GM23338 (cell line): ENCODE measurements around the gene KLF11. TPM values are rescaled to one million over a fixed set of nuclear protein-coding genes. Genes with fewer than 3 reads are reported as not detected.

ENCODE experiments used
- ATAC-seq: fragments of 200-7000 bp; cut with Tn5 transposase; 3 replicates; pipeline ENCODE4 v1.9.1; 2020
- DNase-seq: peaks from one replicate; pipeline ENCODE4 v3.0.0-alpha.2; 2015; ENCODE audit warnings: low spot score
- H2AFZ ChIP-seq: fragments of 200-600 bp; sonication (generic); 2 replicates; pipeline ENCODE4 v1.8.0; 2016; ENCODE audit warnings: antibody characterized with exemption, mild to moderate bottlenecking, moderate library complexity
- H3F3A ChIP-seq: fragments of 200-600 bp; sonication (generic); replicated peaks from 2 replicates; pipeline ENCODE4 v1.8.0; 2017; ENCODE audit warnings: antibody characterized with exemption, mixed run types, low read depth
- H3K27ac ChIP-seq: fragments of 200-600 bp; sonication (generic); 2 replicates; pipeline ENCODE4 v1.6.1; 2016; ENCODE audit warnings: low read depth
- H3K27me3 ChIP-seq: fragments of 200-600 bp; sonication (generic); 2 replicates; pipeline ENCODE4 v1.8.0; 2016; ENCODE audit warnings: mild to moderate bottlenecking, mixed run types, moderate library complexity; ENCODE audit not compliant: insufficient read depth
- H3K36me3 ChIP-seq: fragments of 200-600 bp; sonication (generic); 2 replicates; pipeline ENCODE4 v1.8.0; 2016; ENCODE audit warnings: mild to moderate bottlenecking; ENCODE audit not compliant: insufficient read depth
- H3K4me1 ChIP-seq: fragments of 200-600 bp; sonication (generic); 2 replicates; pipeline ENCODE4 v1.8.0; 2016; ENCODE audit warnings: mild to moderate bottlenecking, moderate library complexity; ENCODE audit not compliant: insufficient read depth
- H3K4me2 ChIP-seq: fragments of 200-600 bp; sonication (generic); 2 replicates; pipeline ENCODE4 v1.7.1; 2017; ENCODE audit warnings: mixed run types
- H3K4me3 ChIP-seq: fragments of 200-600 bp; sonication (generic); 2 replicates; pipeline ENCODE4 v1.6.1; 2016; ENCODE audit warnings: mixed run types
- H3K79me2 ChIP-seq: fragments of 200-600 bp; sonication (generic); replicated peaks from 2 replicates; pipeline ENCODE4 v1.8.0; 2017; ENCODE audit warnings: mild to moderate bottlenecking; ENCODE audit not compliant: insufficient read depth
- H3K9me2 ChIP-seq: fragments of 200-600 bp; sonication (generic); 2 replicates; pipeline ENCODE4 v1.8.0; 2017; ENCODE audit not compliant: insufficient read depth
- H4K20me1 ChIP-seq: fragments of 200-600 bp; sonication (generic); replicated peaks from 2 replicates; pipeline ENCODE4 v1.8.0; 2017; ENCODE audit warnings: mild to moderate bottlenecking; ENCODE audit not compliant: insufficient read depth
- H3K27ac Mint-ChIP-seq: 2 replicates; pipeline ENCODE4 v1.8.0; 2020; ENCODE audit warnings: inconsistent platforms, mild to moderate bottlenecking, moderate library complexity, mixed read lengths
- H3K27me3 Mint-ChIP-seq: 3 replicates; pipeline ENCODE4 v1.8.0; 2022; ENCODE audit warnings: low read depth, mild to moderate bottlenecking, moderate library complexity, mixed read lengths, inconsistent platforms; ENCODE audit not compliant: insufficient read depth, poor library complexity
- H3K36me3 Mint-ChIP-seq: 3 replicates; pipeline ENCODE4 v1.8.0; 2021; ENCODE audit warnings: low read depth, mild to moderate bottlenecking, inconsistent platforms, moderate library complexity, mixed read lengths
- H3K4me1 Mint-ChIP-seq: 3 replicates; pipeline ENCODE4 v1.8.0; 2020; ENCODE audit warnings: mild to moderate bottlenecking, inconsistent platforms, mixed read lengths
- H3K4me3 Mint-ChIP-seq: 3 replicates; pipeline ENCODE4 v1.8.0; 2021; ENCODE audit warnings: moderate library complexity, mild to moderate bottlenecking, inconsistent platforms, mixed read lengths
- H3K9me3 Mint-ChIP-seq: 3 replicates; pipeline ENCODE4 v1.8.0; 2020; ENCODE audit warnings: moderate library complexity, mild to moderate bottlenecking, inconsistent platforms, mixed read lengths
- CREB1 ChIP-seq: fragments of 250-450 bp; sonication (Bioruptor Pico); IDR thresholded peaks from 2 replicates; pipeline ENCODE4 v1.5.0; 2020; ENCODE audit warnings: low read depth, mild to moderate bottlenecking, moderate library complexity
- CTCF ChIP-seq, 2 experiments: fragments of 200-600 bp in 1 of 2; sonication (generic) in 1 of 2; conservative IDR thresholded peaks; 2 replicates each; pipeline versions ENCODE4 v1.5.1 to v1.6.1; 2016 to 2017; ENCODE audit warnings: antibody characterized with exemption in 2 of 2, low read depth in 2 of 2, mild to moderate bottlenecking in 2 of 2, moderate library complexity in 1 of 2
- ETS1 ChIP-seq: IDR thresholded peaks from 2 replicates; pipeline ENCODE4 v1.6.1; 2016; ENCODE audit warnings: antibody characterized with exemption
- EZH2 ChIP-seq: fragments of 200-600 bp; sonication (generic); IDR thresholded peaks from one replicate; pipeline ENCODE4 v1.8.0; 2017; ENCODE audit warnings: antibody characterized with exemption, mild to moderate bottlenecking, low read depth; ENCODE audit not compliant: unreplicated experiment
- NANOG ChIP-seq: IDR thresholded peaks from 2 replicates; pipeline ENCODE4 v1.6.1; 2016; ENCODE audit warnings: antibody characterized with exemption, borderline replicate concordance
- POLR2AphosphoS5 ChIP-seq: IDR thresholded peaks from 2 replicates; pipeline ENCODE4 v1.6.1; 2016; ENCODE audit warnings: antibody characterized with exemption, low read depth
- REST ChIP-seq: IDR thresholded peaks from one replicate; pipeline ENCODE4 v1.6.1; 2018; ENCODE audit warnings: antibody characterized with exemption; ENCODE audit not compliant: unreplicated experiment
- STAT1 ChIP-seq: IDR thresholded peaks from one replicate; pipeline ENCODE4 v1.6.1; 2016; ENCODE audit warnings: antibody characterized with exemption; ENCODE audit not compliant: unreplicated experiment
- ZNF114 ChIP-seq: fragments of 250-450 bp; sonication (Bioruptor Pico); IDR thresholded peaks from 2 replicates; pipeline ENCODE4 v1.5.0; 2020; ENCODE audit warnings: mild to moderate bottlenecking, moderate library complexity
- ZNF331 ChIP-seq: fragments of 250-450 bp; sonication (Bioruptor Pico); IDR thresholded peaks from 2 replicates; pipeline ENCODE4 v1.5.0; 2020; ENCODE audit warnings: low read depth, mild to moderate bottlenecking, moderate library complexity
- ZNF462 ChIP-seq: fragments of 250-450 bp; sonication (Bioruptor Pico); IDR thresholded peaks from 2 replicates; pipeline ENCODE4 v1.5.0; 2020; ENCODE audit warnings: mild to moderate bottlenecking, moderate library complexity
- polyA plus RNA-seq: library from polyadenylated mRNA; unstranded; fragments of >200 nt; fragmentation: Nextera tagmentation; extraction: Ambion mirVana; gene quantifications from 2 replicates; pipeline ENCODE4 v1.2.1, GENCODE V29; 2016
- total RNA-seq: library from RNA; depleted of rRNA; stranded (reverse); fragments of >200 nt; shearing (Covaris generic); gene quantifications from 2 replicates; pipeline ENCODE4 v1.2.3, GENCODE V29; 2014

The KLF11 gene
- total and polyA plus RNA-seq, 2 experiments from 2014 or later, result 1.4 to 5.6 TPM

GRCh38 chr2:10003206-10004125 is 39.9 kb upstream of the KLF11 start (continued):
- TF ChIP-seq ZNF462 (no peak), ZNF114 (CRISPR knock-in tag) (no peak), STAT1 (no peak), POLR2AphosphoS5 (no peak), CREB1 (CRISPR knock-in tag) (no peak), NANOG (no peak), ZNF331 (CRISPR knock-in tag) (no peak), EZH2 (no peak)

GRCh38 chr2:10004401-10004800 is 38.9 kb upstream of the KLF11 start:
- Histone ChIP-seq H3K79me2 (no peaks in the 10 kb centered on the region), H3K27me3 (no peaks in the 10 kb centered on the region), H3K4me2 (no peak overlapping the region), H3K4me3 (no peak overlapping the region), H3F3A (no peaks in the 10 kb centered on the region), H4K20me1 (no peaks in the 10 kb centered on the region), H3K27ac (no peak overlapping the region), H3K9me2 (no peaks in the 10 kb centered on the region), H3K36me3 (no peaks in the 10 kb centered on the region), H3K4me1 (peaks cover 9% of the 10 kb centered on the region), H2AFZ (no peak overlapping the region)
- H3K27me3 Mint-ChIP-seq, result peaks cover 12% of the 10 kb centered on the region
- no peaks in the 10 kb centered on the region for H3K36me3 Mint-ChIP-seq
- peaks cover 6% of the 10 kb centered on the region; the same call in 1 of the 3 replicates for H3K9me3 Mint-ChIP-seq
- H3K4me3 Mint-ChIP-seq, result no peak overlapping the region
- DNase-seq, result no peak
- H3K4me1 Mint-ChIP-seq, result peaks cover 11% of the 10 kb centered on the region
- no peak for ATAC-seq
- no peak overlapping the region for H3K27ac Mint-ChIP-seq
- TF ChIP-seq POLR2AphosphoS5 (no peak), REST (no peak), CTCF (conservative IDR thresholded peaks at IDR 0.05; ENCODE audit: low read depth in 2 of 2) (no peak), ETS1 (no peak), CREB1 (CRISPR knock-in tag) (no peak)
